ENCODE data around the gene MPV17.
"Not testable (repeated sequence)": the region's sequence is repeated elsewhere in the genome, so short reads cannot be mapped to it uniquely, and the experiment has no call there.

DNA sequence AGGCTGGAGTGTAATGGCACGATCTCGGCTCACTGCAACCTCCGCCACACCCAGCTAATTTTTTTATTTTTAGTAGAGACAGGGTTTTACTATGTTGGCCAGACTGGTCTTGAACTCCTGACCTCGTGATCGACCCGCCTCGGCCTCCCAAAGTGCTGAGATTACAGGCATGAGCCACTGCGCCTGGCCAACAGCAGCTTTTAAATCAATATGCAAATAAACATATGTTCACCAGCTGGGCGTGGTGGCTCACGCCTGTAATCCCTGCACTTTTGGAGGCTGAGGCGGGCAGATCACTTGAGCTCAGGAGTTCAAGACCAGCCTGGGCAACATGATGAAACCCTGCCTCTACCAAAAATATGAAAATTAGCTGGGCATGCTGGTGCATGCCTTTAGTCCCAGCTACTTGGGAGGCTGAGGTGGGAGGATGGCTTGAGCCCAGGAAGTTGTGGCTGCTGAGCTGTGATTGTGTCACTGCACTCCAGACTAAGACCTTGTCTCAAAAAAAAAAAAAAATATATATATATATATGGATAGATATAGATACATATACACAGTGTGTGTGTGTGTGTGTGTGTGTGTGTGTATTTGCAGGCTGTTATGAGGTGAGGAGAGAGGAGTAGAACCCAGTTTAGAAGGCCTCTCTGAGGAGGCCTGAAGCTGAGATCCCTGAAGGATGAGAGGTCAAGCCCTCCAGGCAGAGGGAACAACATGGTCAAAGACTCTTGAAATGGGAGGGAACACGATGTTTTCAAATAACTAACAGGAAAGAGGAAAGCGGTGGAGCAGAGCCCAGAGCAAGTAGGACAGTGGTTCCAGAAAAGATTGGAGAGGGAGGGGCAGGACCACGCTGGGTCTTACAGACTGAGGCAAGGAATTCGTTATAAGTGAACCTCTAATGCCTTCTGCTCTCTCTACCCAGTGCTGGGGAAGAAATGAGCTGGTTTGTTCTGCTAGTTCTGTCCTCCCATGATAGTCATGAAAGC, 50.1 kb downstream of the MPV17 start:
- not testable (repeated sequence) for TF ChIP-seq NFYB (CRISPR knock-in tag; conservative IDR thresholded peaks at IDR 0.05; ENCODE audit: low read depth); NFE2L1 (CRISPR knock-in tag; IDR thresholded peaks at IDR 0.05); OVOL2 (CRISPR knock-in tag; IDR thresholded peaks at IDR 0.05; ENCODE audit: borderline replicate concordance); FOXJ3 (CRISPR knock-in tag; IDR thresholded peaks at IDR 0.05; ENCODE audit: borderline replicate concordance); GABPB1 (CRISPR knock-in tag; IDR thresholded peaks at IDR 0.05)
